GM12875 (cell line): Measurements from ENCODE around the gene PRKN.

ENCODE experiments used
- H3K4me3 ChIP-seq: one replicate; pipeline ENCODE4 v1.5.1; 2011; ENCODE audit warnings: low read depth, low read length, control low read depth
- TF ChIP-seq, protein P1 (sequence below): IDR thresholded peaks from 2 replicates; pipeline ENCODE4 v1.5.1; 2011; ENCODE audit warnings: low read depth, mild to moderate bottlenecking, control low read depth, inconsistent platforms, low read length, moderate library complexity, borderline replicate concordance; ENCODE audit not compliant: insufficient read depth

Gene PRKN

DNA sequence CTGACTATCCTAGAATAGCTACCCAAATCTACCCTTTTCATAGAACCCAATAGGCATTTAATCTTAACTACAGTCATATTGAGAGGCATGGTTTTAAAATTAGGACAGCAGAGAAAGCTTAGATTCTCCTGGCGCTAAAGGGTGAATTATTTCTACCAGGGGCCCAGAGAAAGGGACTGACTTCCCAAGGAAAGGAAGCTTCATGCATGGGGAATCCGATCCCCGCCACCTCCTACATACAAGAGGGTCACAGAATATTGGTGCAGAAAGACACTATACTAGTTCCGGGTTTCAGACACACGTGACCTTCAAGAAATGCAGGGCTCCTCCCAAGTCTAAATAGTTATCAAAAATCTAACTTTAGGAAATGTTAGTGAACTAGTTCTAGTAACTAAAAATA, 130.9 kb downstream of the PRKN start:
- no peak overlapping the region for H3K4me3 ChIP-seq

DNA sequence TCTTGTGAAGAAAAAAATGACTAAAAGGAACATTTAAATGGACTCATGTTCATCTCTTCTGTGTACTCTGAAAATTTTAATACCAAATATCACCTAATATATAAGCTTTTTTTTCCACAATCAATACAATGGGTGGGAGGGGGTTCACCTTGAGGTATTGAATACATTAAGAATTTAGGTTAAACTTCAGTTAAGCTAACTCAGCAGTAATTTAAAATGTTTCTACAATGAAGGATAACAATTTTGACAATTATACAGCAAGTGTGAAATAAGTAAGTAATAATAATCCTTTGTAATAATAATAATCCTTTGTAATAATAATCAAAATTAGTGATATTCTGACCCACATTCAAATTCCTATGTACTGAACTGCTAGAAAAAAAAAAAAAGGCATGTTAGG, 136.0 kb downstream of the PRKN start:
- TF ChIP-seq, protein P1, sequence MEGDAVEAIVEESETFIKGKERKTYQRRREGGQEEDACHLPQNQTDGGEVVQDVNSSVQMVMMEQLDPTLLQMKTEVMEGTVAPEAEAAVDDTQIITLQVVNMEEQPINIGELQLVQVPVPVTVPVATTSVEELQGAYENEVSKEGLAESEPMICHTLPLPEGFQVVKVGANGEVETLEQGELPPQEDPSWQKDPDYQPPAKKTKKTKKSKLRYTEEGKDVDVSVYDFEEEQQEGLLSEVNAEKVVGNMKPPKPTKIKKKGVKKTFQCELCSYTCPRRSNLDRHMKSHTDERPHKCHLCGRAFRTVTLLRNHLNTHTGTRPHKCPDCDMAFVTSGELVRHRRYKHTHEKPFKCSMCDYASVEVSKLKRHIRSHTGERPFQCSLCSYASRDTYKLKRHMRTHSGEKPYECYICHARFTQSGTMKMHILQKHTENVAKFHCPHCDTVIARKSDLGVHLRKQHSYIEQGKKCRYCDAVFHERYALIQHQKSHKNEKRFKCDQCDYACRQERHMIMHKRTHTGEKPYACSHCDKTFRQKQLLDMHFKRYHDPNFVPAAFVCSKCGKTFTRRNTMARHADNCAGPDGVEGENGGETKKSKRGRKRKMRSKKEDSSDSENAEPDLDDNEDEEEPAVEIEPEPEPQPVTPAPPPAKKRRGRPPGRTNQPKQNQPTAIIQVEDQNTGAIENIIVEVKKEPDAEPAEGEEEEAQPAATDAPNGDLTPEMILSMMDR = no peak
- no peak overlapping the region for H3K4me3 ChIP-seq

More for the DNA sequence above, 130.9 kb downstream of the PRKN start:
- TF ChIP-seq, protein P1 = no peak

DNA sequence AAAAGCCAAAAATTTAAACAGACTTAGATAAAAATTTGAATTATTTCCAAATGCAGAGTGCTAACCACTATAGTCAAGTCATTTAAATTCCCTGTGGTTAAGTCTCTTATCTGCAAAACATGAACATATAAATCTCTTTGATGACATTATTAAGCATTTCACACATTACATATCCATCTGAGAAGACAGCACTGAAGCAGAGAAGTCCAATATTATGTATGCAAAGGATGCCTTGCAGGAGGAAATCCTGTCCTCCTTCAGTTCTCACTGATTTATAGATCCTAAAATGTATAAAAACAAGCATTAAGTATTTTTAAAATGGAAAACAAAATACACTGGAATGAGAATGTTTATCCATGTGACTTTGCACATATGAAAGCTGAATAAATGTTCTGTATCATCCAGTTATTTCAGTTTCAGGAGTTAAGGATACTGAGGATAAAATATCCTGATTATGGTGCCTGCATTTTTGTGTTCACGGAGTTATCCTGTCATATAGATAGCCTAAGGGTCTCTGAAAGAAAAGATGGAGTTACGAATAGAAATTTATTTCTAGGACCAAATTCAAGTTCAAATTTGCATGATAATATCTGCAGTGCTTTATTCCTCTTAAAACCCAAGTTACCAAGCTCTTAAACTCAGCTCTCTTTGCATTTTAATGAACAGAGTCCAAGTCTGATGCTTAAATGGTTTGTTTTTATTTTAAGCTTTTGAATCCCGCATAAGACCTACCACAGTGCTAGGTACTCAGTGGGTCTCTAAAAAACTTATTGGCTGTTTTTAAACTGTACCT, 145.4 kb downstream of the PRKN start:
- TF ChIP-seq, protein P1 = no peak
- no peak overlapping the region for H3K4me3 ChIP-seq

DNA sequence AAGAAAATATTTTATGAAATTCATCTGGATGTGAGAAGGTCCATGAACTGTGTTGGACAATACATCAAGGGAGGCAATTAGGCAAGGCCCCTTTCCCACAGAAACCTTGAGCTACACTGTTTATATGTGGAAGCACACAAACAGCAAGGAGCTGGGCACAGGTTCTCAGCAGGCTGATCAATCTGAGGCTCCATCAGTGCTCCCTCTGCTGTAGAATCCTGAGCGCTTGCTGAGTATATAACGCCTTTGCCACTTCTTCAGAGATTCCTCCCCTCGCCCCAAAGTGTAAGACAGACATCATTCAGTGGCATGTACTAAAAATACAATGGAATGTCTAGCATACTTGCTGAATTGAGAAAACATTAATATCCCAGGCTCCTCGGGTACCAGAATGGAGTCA, 146.9 kb downstream of the PRKN start:
- TF ChIP-seq, protein P1 = no peak
- H3K4me3 ChIP-seq = no peak overlapping the region

DNA sequence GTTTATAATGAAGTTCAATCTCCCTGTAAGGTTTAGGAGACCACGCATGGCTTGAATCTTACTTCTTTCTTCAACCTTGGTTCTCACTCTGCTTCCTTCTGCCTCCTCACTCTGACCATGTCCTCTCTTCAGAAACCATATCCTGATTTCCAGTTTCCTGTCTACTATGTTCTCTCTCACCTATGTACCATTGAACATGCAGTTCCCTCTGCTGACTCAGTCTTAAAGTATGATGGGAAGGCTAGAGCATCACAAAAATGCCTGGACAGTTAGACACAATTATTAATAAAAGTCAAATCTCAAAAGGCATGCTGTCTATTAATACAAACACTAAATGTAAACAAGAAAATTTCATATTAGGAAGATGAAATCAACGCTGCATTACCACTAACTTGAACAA, 151.6 kb downstream of the PRKN start:
- no peak overlapping the region for H3K4me3 ChIP-seq
- TF ChIP-seq, protein P1 = no peak

DNA sequence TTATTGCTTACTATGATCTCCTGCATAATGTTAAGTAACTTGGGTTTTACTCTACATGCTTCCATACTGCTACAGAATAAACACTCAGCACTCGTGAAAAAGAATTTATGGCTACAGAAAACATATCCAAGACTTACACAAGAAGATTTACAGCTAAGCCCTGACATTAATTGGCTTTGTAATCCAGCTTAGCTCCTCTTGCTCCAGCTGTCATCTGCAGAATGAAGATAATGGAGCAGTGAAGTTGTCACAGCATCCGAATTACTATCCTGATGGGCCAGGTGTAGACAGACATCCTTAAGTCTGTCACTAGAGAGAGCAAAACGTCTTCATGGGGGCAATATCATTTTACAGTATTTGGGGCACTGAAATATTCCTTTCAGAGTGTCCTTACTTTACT, 155.3 kb downstream of the PRKN start:
- TF ChIP-seq, protein P1 = no peak
- H3K4me3 ChIP-seq = no peak overlapping the region

DNA sequence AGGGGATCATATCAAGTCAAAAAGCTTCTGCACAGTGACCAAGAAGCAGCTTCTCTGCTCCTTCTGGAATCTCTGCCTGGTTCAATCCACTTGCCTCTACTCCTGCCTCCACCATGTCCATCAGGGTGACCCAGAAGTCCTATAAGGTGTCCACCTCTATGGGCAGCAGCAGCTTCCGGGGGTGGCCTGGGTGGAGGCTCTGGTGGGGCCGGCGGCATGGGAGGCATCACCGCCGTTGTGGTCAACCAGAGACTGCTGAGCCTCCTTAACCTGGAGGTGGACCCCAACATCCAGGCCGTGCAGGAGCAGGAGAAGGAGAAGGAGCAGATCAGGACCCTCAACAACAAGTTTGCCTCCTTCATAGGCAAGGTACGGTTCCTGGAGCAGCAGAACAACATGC, 159.3 kb downstream of the PRKN start:
- H3K4me3 ChIP-seq = no peak overlapping the region

More for the DNA sequence above, 159.3 kb downstream of the PRKN start:
- TF ChIP-seq, protein P1 = no peak
